NOMO-1 treated with DMSO at 0.1 percent for 48 hours (cell line): Measurements from ENCODE around the gene SGSM2.

ENCODE experiments used
- DNase-seq: peaks from one replicate; lab custom pipeline; 2025; ENCODE audit not compliant: unreplicated experiment; lab: John Stamatoyannopoulos, UW

SGSM2 gene

GRCh38 chr17:2386400-2387085, 49.2 kb downstream of the SGSM2 start:
- no peak for DNase-seq

GRCh38 chr17:2387086-2388019, 50.1 kb downstream of the SGSM2 start:
- no peak for DNase-seq

GRCh38 chr17:2388020-2388682, 50.9 kb downstream of the SGSM2 start:
- no peak for DNase-seq

- no peak for DNase-seq
These were observed 51.4 kb downstream of the SGSM2 start for GRCh38 chr17:2388683-2389055.

- DNase-seq: no peak
These were observed 53.0 kb downstream of the SGSM2 start for GRCh38 chr17:2390199-2390836.

GRCh38 chr17:2391597-2392251, 54.4 kb downstream of the SGSM2 start:
- DNase-seq: no peak

- peak; percentile 99 for DNase-seq
These were observed 55.2 kb downstream of the SGSM2 start for GRCh38 chr17:2392252-2393173.

- peak; percentile 78 for DNase-seq
These were observed 56.1 kb downstream of the SGSM2 start for GRCh38 chr17:2393174-2393953.

GRCh38 chr17:2393954-2394749, 56.9 kb downstream of the SGSM2 start:
- no peak for DNase-seq

- no peak for DNase-seq
These were observed 57.5 kb downstream of the SGSM2 start for GRCh38 chr17:2394775-2395201.

GRCh38 chr17:2395258-2396181, 58.2 kb downstream of the SGSM2 start:
- DNase-seq: no peak

GRCh38 chr17:2396192-2396567, 58.9 kb downstream of the SGSM2 start:
- DNase-seq: no peak

- peak; percentile 93 for DNase-seq
These were observed 59.4 kb downstream of the SGSM2 start for GRCh38 chr17:2396568-2397246.

GRCh38 chr17:2397247-2398171, 60.2 kb downstream of the SGSM2 start:
- no peak for DNase-seq

- DNase-seq: no peak
These were observed 60.9 kb downstream of the SGSM2 start for GRCh38 chr17:2398182-2398581.
